Fibroblast of lung (primary cell): ENCODE data around the gene ADORA2B. TPM values are rescaled to one million over a fixed set of nuclear protein-coding genes. Genes with fewer than 3 reads are reported as not detected.

Source experiments
- DNase-seq, 2 donors: peaks; one replicate each; pipeline versions ENCODE4 v3.0.0 to v3.0.0-alpha.2; 2010; ENCODE audit warnings: low read depth in 2 of 2
- H2AFZ ChIP-seq: 2 replicates; pipeline ENCODE4 v1.5.1; 2012; ENCODE audit warnings: low read length, control low read depth, inconsistent platforms
- H3K27ac ChIP-seq: 2 replicates; pipeline ENCODE4 v1.5.1; 2011; ENCODE audit warnings: low read length, control low read depth; ENCODE audit not compliant: insufficient read depth
- H3K27me3 ChIP-seq: 2 replicates; pipeline ENCODE4 v1.5.1; 2011; ENCODE audit warnings: mild to moderate bottlenecking, low read length; ENCODE audit not compliant: control insufficient read depth, insufficient read depth
- H3K36me3 ChIP-seq: 2 replicates; pipeline ENCODE4 v1.5.1; 2011; ENCODE audit warnings: low read length; ENCODE audit not compliant: control insufficient read depth, insufficient read depth
- H3K4me1 ChIP-seq: 2 replicates; pipeline ENCODE4 v1.5.1; 2011; ENCODE audit warnings: low read length; ENCODE audit not compliant: control insufficient read depth, insufficient read depth; ENCODE audit errors: extremely low read depth
- H3K4me2 ChIP-seq: 2 replicates; pipeline ENCODE4 v1.5.1; 2011; ENCODE audit warnings: low read length, control low read depth; ENCODE audit not compliant: insufficient read depth; ENCODE audit errors: extremely low read depth
- H3K4me3 ChIP-seq, 4 experiments: fragments of 200-600 bp in 1 of 4; sonication (generic) in 1 of 4; replicated peaks in 1 of 4; 2 replicates each; pipeline ENCODE4 v1.5.1; 2011 to 2016; ENCODE audit warnings: low read length in 4 of 4, low read depth in 3 of 4, mild to moderate bottlenecking in 3 of 4, control low read depth in 2 of 4, inconsistent platforms in 1 of 4, mixed read lengths in 1 of 4; ENCODE audit not compliant: insufficient read depth in 1 of 4; ENCODE audit errors: control extremely low read depth in 1 of 4
- H3K79me2 ChIP-seq: 2 replicates; pipeline ENCODE4 v1.5.1; 2012; ENCODE audit warnings: mild to moderate bottlenecking, low read length, inconsistent platforms; ENCODE audit not compliant: control insufficient read depth, insufficient read depth
- H3K9ac ChIP-seq: 2 replicates; pipeline ENCODE4 v1.5.1; 2011; ENCODE audit warnings: mild to moderate bottlenecking, low read length, control low read depth; ENCODE audit not compliant: insufficient read depth
- H3K9me3 ChIP-seq: 2 replicates; pipeline ENCODE4 v1.5.1; 2012; ENCODE audit warnings: low read depth, low read length; ENCODE audit not compliant: control insufficient read depth, insufficient read depth
- H4K20me1 ChIP-seq: 2 replicates; pipeline ENCODE4 v1.5.1; 2011; ENCODE audit warnings: low read length; ENCODE audit not compliant: control insufficient read depth, insufficient read depth; ENCODE audit errors: extremely low read depth
- EZH2 ChIP-seq: IDR thresholded peaks from 2 replicates; pipeline ENCODE4 v1.5.1; 2012; ENCODE audit warnings: low read length, control low read depth, mild to moderate bottlenecking; ENCODE audit errors: missing control alignments
- polyA plus RNA-seq, 2 donors: library from polyadenylated mRNA; depleted of rRNA in 1 of 2; stranded (reverse) in 1 of 2; unstranded in 1 of 2; fragments of >200 nt; gene quantifications; 2 replicates each; pipeline ENCODE4 v1.2.1, GENCODE V29; 2011 to 2012; ENCODE audit warnings: missing spikeins in 1 of 2
- total RNA-seq: library from RNA; depleted of rRNA; stranded (reverse); fragments of >200 nt; gene quantifications from 2 replicates; pipeline ENCODE4 v1.2.1, GENCODE V29; 2014
- TF ChIP-seq, protein P1 (sequence below), 2 donors: IDR thresholded peaks in 1 of 2; conservative IDR thresholded peaks in 1 of 2; 1 replicate in 1 of 2; 2 replicates in 1 of 2; pipeline ENCODE4 v1.5.1; 2011 to 2012; ENCODE audit warnings: low read length in 2 of 2, control low read depth in 1 of 2, inconsistent platforms in 1 of 2, low read depth in 1 of 2, mild to moderate bottlenecking in 1 of 2

The ADORA2B gene
- total and polyA plus RNA-seq, 2 donors (not counting 1 experiment from before 2014, with no cell fraction given), result 3.1 to 17.2 TPM

DNA sequence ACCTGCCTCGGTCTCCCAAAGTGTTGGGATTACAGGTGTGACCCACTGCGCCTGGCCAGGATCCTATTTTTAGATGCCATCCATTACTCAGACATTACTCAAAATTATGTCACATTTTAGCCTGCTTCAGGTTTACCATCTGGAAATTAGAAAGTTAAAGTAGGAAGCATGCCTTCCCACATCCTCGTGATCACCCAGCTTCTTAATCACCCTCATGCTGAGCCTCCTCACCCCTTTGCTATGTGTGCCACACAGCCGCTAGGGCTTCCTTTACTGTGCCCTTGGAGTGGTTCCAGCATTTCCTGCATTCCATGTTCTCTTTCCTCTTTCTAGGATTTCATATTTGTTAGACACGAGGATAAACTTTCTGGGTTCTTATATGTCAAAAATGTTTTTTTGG is 9.3 kb downstream of the ADORA2B start:
- no peak overlapping the region for H3K4me3 ChIP-seq
- H3K79me2 ChIP-seq, result no peaks in the 10 kb centered on the region
- no peaks in the 10 kb centered on the region for H3K9me3 ChIP-seq
- no peaks in the 10 kb centered on the region for H3K36me3 ChIP-seq
- no peaks in the 10 kb centered on the region for H3K27me3 ChIP-seq
- no peaks in the 10 kb centered on the region for H4K20me1 ChIP-seq
- H2AFZ ChIP-seq, result no peak overlapping the region
- H3K9ac ChIP-seq, result no peak overlapping the region
- DNase-seq, result peak; percentile 86 to 90
- TF ChIP-seq, protein P1, sequence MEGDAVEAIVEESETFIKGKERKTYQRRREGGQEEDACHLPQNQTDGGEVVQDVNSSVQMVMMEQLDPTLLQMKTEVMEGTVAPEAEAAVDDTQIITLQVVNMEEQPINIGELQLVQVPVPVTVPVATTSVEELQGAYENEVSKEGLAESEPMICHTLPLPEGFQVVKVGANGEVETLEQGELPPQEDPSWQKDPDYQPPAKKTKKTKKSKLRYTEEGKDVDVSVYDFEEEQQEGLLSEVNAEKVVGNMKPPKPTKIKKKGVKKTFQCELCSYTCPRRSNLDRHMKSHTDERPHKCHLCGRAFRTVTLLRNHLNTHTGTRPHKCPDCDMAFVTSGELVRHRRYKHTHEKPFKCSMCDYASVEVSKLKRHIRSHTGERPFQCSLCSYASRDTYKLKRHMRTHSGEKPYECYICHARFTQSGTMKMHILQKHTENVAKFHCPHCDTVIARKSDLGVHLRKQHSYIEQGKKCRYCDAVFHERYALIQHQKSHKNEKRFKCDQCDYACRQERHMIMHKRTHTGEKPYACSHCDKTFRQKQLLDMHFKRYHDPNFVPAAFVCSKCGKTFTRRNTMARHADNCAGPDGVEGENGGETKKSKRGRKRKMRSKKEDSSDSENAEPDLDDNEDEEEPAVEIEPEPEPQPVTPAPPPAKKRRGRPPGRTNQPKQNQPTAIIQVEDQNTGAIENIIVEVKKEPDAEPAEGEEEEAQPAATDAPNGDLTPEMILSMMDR (conservative IDR thresholded peaks at IDR 0.05 in 1 of 2, IDR thresholded peaks at IDR 0.05 in 1 of 2; ENCODE audit: low read depth in 1 of 2, low read length in 2 of 2), result no peak
- TF ChIP-seq EZH2, result no peak
- peaks cover 7% of the 10 kb centered on the region for H3K4me1 ChIP-seq
- H3K27ac ChIP-seq, result no peak overlapping the region
- no peak overlapping the region for H3K4me2 ChIP-seq

DNA sequence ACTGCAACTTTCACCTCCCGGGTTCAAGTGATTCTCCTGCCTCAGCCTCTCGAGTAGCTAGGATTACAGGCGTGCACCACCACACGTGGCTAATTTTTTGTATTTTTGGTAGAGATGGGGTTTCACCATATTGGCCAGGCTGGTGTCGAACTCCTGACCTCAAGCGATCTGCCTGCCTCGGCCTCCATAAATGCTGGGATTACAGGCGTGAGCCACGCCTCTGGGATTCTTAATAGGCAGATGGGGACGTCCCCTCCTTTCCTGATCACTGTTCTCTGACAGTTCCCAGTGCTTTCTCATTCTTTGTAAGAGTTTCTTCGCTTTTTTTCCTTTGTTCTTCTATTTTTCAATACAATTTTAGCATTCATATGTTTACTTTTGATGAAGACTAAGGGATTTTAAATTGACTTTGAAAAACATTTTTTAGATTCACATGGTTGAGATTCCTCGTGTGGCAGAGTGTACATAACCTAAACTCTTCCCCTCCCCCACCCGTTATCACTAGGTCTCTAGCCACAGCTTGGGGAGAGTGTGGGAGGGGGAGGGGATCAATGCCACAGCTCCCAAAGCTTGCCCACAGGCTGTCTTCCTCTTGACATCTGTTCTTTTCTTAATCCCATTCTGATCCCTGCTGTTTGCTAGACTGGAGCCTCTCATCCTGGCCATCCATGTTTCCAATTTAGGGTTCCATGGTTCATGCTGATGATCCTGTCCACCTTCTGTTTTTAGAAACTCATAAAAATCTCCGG is 11.0 kb downstream of the ADORA2B start:
- H2AFZ ChIP-seq, result no peak overlapping the region
- no peak overlapping the region for H3K9ac ChIP-seq
- H4K20me1 ChIP-seq, result no peaks in the 10 kb centered on the region
- no peak overlapping the region for H3K4me2 ChIP-seq
- H3K9me3 ChIP-seq, result no peaks in the 10 kb centered on the region
- H3K4me3 ChIP-seq, result no peak overlapping the region
- H3K27me3 ChIP-seq, result no peaks in the 10 kb centered on the region
- peaks cover 9% of the 10 kb centered on the region for H3K4me1 ChIP-seq
- H3K27ac ChIP-seq, result no peak overlapping the region
- TF ChIP-seq EZH2, result no peak
- TF ChIP-seq, protein P1 (conservative IDR thresholded peaks at IDR 0.05 in 1 of 2, IDR thresholded peaks at IDR 0.05 in 1 of 2; ENCODE audit: low read depth in 1 of 2, low read length in 2 of 2), result no peak
- no peaks in the 10 kb centered on the region for H3K36me3 ChIP-seq
- no peak for DNase-seq
- no peaks in the 10 kb centered on the region for H3K79me2 ChIP-seq

DNA sequence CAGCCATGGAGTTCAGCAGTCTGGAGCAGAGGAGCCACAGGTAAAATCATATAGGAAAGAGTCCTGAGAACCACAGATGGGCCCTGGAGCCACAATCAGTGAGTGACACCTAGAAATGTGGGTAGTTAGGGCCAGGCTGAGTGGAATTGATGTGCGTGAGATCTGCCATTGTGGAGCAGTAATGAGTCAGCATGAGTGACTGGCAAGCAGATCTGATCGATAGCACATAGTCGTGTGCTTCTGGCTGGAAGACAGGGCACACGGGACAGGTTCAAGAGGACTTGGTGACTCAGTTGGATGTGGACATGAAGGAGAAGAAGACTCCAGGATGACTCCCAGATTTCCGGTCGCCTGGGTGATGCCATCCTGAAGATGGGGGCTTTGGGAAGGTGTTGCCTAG is 12.3 kb downstream of the ADORA2B start:
- Histone ChIP-seq H3K4me3 (no peak overlapping the region), H3K36me3 (no peaks in the 10 kb centered on the region), H3K9me3 (no peaks in the 10 kb centered on the region), H3K4me2 (no peak overlapping the region), H2AFZ (no peak overlapping the region), H3K27ac (no peak overlapping the region), H3K9ac (no peak overlapping the region), H3K27me3 (no peaks in the 10 kb centered on the region), H3K79me2 (no peaks in the 10 kb centered on the region), H4K20me1 (no peaks in the 10 kb centered on the region), H3K4me1 (peaks cover 9% of the 10 kb centered on the region)
- DNase-seq, result peak in 1 of 2 donors; percentile 51
- TF ChIP-seq, protein P1 (conservative IDR thresholded peaks at IDR 0.05 in 1 of 2, IDR thresholded peaks at IDR 0.05 in 1 of 2; ENCODE audit: low read depth in 1 of 2, low read length in 2 of 2), result no peak
- no peak for TF ChIP-seq EZH2
